HepG2 (cell line): Measurements from ENCODE around the gene ZNF513. TPM values are rescaled to one million over a fixed set of nuclear protein-coding genes. Genes with fewer than 3 reads are reported as not detected.

Experiments used
- AGO1 ChIP-seq: fragments of 200-400 bp; formaldehyde crosslinking; IDR thresholded peaks from 2 replicates; pipeline ENCODE4 v1.6.1; 2017; ENCODE audit warnings: mild to moderate bottlenecking, low read depth, low read length, moderate library complexity; ENCODE audit not compliant: poor library complexity, severe bottlenecking
- GTF2F1 ChIP-seq: fragments of 150-350 bp; IDR thresholded peaks from 2 replicates; pipeline ENCODE4 v1.6.1; 2014; ENCODE audit warnings: low read length
- MED1 ChIP-seq: sonication (generic); formaldehyde crosslinking; IDR thresholded peaks from 2 replicates; pipeline ENCODE4 v1.4.0; 2020; ENCODE audit warnings: missing genetic modification reagents
- MIER2 ChIP-seq: IDR thresholded peaks from 2 replicates; pipeline ENCODE4 v1.6.1; 2016; ENCODE audit warnings: missing biosample characterization, missing genetic modification reagents
- MTA3 ChIP-seq: sonication (generic); formaldehyde crosslinking; IDR thresholded peaks from 2 replicates; pipeline ENCODE4 v1.4.0; 2020; ENCODE audit warnings: missing genetic modification reagents
- ZBTB2 ChIP-seq: sonication (generic); formaldehyde crosslinking; IDR thresholded peaks from 2 replicates; pipeline ENCODE4 v1.8.0; 2022; ENCODE audit warnings: low read depth, missing genetic modification reagents
- ZBTB49 ChIP-seq: sonication (generic); formaldehyde crosslinking; IDR thresholded peaks from 2 replicates; pipeline ENCODE4 v1.4.0; 2020; ENCODE audit warnings: missing genetic modification reagents, borderline replicate concordance
- ZC3H13 ChIP-seq: sonication (generic); formaldehyde crosslinking; IDR thresholded peaks from 2 replicates; pipeline ENCODE4 v1.8.1; 2023; ENCODE audit warnings: mild to moderate bottlenecking, missing genetic modification reagents, moderate library complexity
- ZNF160 ChIP-seq: sonication (generic); formaldehyde crosslinking; IDR thresholded peaks from 2 replicates; pipeline ENCODE4 v1.8.0; 2022; ENCODE audit warnings: mild to moderate bottlenecking, inconsistent platforms, missing genetic modification reagents
- ZNF234 ChIP-seq: sonication (generic); formaldehyde crosslinking; conservative IDR thresholded peaks from 2 replicates; pipeline ENCODE4 v1.5.1; 2020; ENCODE audit warnings: mild to moderate bottlenecking, missing genetic modification reagents
- ZNF333 ChIP-seq: sonication (generic); formaldehyde crosslinking; IDR thresholded peaks from 2 replicates; pipeline ENCODE4 v1.4.0; 2020; ENCODE audit warnings: mild to moderate bottlenecking, missing genetic modification reagents, borderline replicate concordance
- ZNF430 ChIP-seq: sonication (generic); formaldehyde crosslinking; IDR thresholded peaks from 2 replicates; pipeline ENCODE4 v1.9.0; 2021; ENCODE audit warnings: mild to moderate bottlenecking, missing genetic modification reagents
- ZNF510 ChIP-seq: sonication (generic); formaldehyde crosslinking; IDR thresholded peaks from 2 replicates; pipeline ENCODE4 v1.4.0; 2020; ENCODE audit warnings: low read depth, mild to moderate bottlenecking, missing genetic modification reagents
- ZNF737 ChIP-seq: sonication (generic); formaldehyde crosslinking; IDR thresholded peaks from 2 replicates; pipeline ENCODE4 v1.5.0; 2020; ENCODE audit warnings: missing genetic modification reagents, mild to moderate bottlenecking, borderline replicate concordance
- polyA plus RNA-seq, 8 experiments: library from polyadenylated mRNA; depleted of rRNA in 3 of 8; stranded (reverse) in 7 of 8; unstranded in 1 of 8; fragments of >200 nt; fragmentation: Illumina TruSeq in 4 of 8; extraction: Trizol in 4 of 8; gene quantifications; 2 replicates each; pipeline versions ENCODE4 v1.2.1 to v1.2.3, GENCODE V29; 2011 to 2016; ENCODE audit warnings: low read depth in 4 of 8, missing spikeins in 1 of 8, mixed read lengths in 1 of 8; ENCODE audit not compliant: insufficient read depth in 1 of 8
- total RNA-seq, 5 experiments: library from RNA; depleted of rRNA; stranded (reverse); fragments of >200 nt; fragmentation: Illumina TruSeq; extraction: Trizol; gene quantifications; 2 replicates each; pipeline ENCODE4 v1.2.3, GENCODE V29; 2016; ENCODE audit warnings: low read depth in 1 of 5
- TF ChIP-seq, protein P1 (sequence below): IDR thresholded peaks from 2 replicates; pipeline ENCODE4 v1.6.1; 2016; ENCODE audit warnings: low read depth, missing genetic modification reagents, missing compliant biosample characterization
- TF ChIP-seq, protein P2 (sequence below): sonication (generic); formaldehyde crosslinking; IDR thresholded peaks from 2 replicates; pipeline ENCODE4 v1.4.0; 2020; ENCODE audit warnings: missing genetic modification reagents
- TF ChIP-seq, protein P3 (sequence below): sonication (generic); formaldehyde crosslinking; IDR thresholded peaks from 2 replicates; pipeline ENCODE4 v1.8.1; 2023; ENCODE audit warnings: mild to moderate bottlenecking, inconsistent platforms, moderate library complexity, missing genetic modification reagents, borderline replicate concordance

ZNF513 gene
- total and polyA plus RNA-seq, 2 of the 13 experiments (the other 11 are each of a cell fraction or from before 2014, with no cell fraction given): 4.9 to 6.3 TPM

DNA sequence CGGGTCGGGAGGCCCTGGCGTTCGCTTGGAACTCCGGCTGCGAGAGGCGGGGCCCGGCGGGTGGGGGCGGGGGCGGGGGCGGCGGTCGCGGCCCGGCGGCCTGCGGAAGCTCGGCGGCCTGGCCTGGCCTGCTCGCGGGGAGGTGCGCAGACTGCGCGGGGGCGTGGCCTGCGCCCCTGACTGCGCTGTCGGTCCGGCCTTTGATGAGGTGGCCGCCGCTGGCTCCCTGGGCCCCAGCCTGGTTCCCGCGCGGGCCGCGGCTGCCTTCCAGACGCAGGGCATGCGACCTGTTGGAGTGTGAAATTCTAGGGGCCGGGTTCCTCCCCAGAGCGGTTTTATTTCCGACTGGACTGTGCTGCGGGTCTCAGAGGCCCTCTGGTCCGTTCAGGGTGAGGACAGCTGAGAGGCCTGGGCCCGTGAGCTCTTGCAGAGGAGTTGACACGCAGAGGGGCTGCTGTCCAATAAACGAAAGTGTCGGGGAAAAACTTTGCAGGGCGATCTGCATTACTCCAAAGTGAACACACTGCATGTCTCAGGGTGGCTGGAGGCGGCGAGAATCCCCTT, 48.5 kb upstream of the ZNF513 start (continued):
- TF ChIP-seq, protein P1, sequence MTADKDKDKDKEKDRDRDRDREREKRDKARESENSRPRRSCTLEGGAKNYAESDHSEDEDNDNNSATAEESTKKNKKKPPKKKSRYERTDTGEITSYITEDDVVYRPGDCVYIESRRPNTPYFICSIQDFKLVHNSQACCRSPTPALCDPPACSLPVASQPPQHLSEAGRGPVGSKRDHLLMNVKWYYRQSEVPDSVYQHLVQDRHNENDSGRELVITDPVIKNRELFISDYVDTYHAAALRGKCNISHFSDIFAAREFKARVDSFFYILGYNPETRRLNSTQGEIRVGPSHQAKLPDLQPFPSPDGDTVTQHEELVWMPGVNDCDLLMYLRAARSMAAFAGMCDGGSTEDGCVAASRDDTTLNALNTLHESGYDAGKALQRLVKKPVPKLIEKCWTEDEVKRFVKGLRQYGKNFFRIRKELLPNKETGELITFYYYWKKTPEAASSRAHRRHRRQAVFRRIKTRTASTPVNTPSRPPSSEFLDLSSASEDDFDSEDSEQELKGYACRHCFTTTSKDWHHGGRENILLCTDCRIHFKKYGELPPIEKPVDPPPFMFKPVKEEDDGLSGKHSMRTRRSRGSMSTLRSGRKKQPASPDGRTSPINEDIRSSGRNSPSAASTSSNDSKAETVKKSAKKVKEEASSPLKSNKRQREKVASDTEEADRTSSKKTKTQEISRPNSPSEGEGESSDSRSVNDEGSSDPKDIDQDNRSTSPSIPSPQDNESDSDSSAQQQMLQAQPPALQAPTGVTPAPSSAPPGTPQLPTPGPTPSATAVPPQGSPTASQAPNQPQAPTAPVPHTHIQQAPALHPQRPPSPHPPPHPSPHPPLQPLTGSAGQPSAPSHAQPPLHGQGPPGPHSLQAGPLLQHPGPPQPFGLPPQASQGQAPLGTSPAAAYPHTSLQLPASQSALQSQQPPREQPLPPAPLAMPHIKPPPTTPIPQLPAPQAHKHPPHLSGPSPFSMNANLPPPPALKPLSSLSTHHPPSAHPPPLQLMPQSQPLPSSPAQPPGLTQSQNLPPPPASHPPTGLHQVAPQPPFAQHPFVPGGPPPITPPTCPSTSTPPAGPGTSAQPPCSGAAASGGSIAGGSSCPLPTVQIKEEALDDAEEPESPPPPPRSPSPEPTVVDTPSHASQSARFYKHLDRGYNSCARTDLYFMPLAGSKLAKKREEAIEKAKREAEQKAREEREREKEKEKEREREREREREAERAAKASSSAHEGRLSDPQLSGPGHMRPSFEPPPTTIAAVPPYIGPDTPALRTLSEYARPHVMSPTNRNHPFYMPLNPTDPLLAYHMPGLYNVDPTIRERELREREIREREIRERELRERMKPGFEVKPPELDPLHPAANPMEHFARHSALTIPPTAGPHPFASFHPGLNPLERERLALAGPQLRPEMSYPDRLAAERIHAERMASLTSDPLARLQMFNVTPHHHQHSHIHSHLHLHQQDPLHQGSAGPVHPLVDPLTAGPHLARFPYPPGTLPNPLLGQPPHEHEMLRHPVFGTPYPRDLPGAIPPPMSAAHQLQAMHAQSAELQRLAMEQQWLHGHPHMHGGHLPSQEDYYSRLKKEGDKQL (CRISPR knock-in tag): no peak
- TF ChIP-seq MIER2 (CRISPR knock-in tag): peak; percentile 42; the same call in 1 of the 2 replicates
- TF ChIP-seq ZNF234 (CRISPR knock-in tag): no peak
- TF ChIP-seq, protein P2, sequence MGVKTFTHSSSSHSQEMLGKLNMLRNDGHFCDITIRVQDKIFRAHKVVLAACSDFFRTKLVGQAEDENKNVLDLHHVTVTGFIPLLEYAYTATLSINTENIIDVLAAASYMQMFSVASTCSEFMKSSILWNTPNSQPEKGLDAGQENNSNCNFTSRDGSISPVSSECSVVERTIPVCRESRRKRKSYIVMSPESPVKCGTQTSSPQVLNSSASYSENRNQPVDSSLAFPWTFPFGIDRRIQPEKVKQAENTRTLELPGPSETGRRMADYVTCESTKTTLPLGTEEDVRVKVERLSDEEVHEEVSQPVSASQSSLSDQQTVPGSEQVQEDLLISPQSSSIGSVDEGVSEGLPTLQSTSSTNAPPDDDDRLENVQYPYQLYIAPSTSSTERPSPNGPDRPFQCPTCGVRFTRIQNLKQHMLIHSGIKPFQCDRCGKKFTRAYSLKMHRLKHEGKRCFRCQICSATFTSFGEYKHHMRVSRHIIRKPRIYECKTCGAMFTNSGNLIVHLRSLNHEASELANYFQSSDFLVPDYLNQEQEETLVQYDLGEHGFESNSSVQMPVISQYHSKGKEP (CRISPR knock-in tag): no peak; the same call in 1 of the 2 replicates
- TF ChIP-seq ZNF737 (CRISPR knock-in tag): no peak
- TF ChIP-seq AGO1: peak; percentile 42
- TF ChIP-seq ZC3H13: no peak
- no peak for TF ChIP-seq ZNF510 (CRISPR knock-in tag)
- TF ChIP-seq ZNF333 (CRISPR knock-in tag): no peak
- TF ChIP-seq ZBTB49 (CRISPR knock-in tag): no peak
- peak; percentile 56; the same call in 1 of the 2 replicates for TF ChIP-seq MED1
- no peak; the same call in 1 of the 2 replicates for TF ChIP-seq ZNF160 (CRISPR knock-in tag)
- TF ChIP-seq MTA3 (CRISPR knock-in tag): no peak
- TF ChIP-seq ZNF430 (CRISPR knock-in tag): peak; percentile 92
- no peak for TF ChIP-seq GTF2F1
- peak; percentile 16; the same call in 1 of the 2 replicates for TF ChIP-seq ZBTB2
- TF ChIP-seq, protein P3, sequence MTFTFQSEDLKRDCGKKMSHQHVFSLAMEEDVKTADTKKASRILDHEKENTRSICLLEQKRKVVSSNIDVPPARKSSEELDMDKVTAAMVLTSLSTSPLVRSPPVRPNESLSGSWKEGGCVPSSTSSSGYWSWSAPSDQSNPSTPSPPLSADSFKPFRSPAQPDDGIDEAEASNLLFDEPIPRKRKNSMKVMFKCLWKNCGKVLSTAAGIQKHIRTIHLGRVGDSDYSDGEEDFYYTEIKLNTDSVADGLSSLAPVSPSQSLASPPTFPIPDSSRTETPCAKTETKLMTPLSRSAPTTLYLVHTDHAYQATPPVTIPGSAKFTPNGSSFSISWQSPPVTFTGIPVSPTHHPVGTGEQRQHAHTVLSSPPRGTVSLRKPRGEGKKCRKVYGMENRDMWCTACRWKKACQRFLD: no peak; the same call in 1 of the 2 replicates
